Lung (tissue), 12 donors: ENCODE data around the gene CLRN1. TPM values are rescaled to one million over a fixed set of nuclear protein-coding genes. Genes with fewer than 3 reads are reported as not detected.

Experiments used
- ATAC-seq: fragments of 200-7000 bp; cut with Tn5 transposase; one replicate; pipeline ENCODE4 v1.9.1; 2020; ENCODE audit warnings: moderate number of reproducible peaks; ENCODE audit not compliant: insufficient read depth, low FRiP score
- DNase-seq, 3 donors: peaks; one replicate each; pipeline ENCODE4 v3.0.0-alpha.2; 2013 to 2017
- H3K27ac ChIP-seq, 2 donors: one replicate each; pipeline ENCODE4 v1.5.1; 2013; ENCODE audit warnings: mild to moderate bottlenecking in 2 of 2, moderate library complexity in 2 of 2, control low read depth in 1 of 2, inconsistent platforms in 1 of 2, low read depth in 1 of 2, low read length in 1 of 2
- H3K27me3 ChIP-seq, 3 donors: one replicate each; pipeline ENCODE4 v1.5.1; 2013; ENCODE audit warnings: low read length in 2 of 3; ENCODE audit not compliant: control insufficient read depth in 3 of 3, insufficient read depth in 3 of 3
- H3K36me3 ChIP-seq, 4 donors: one replicate each; pipeline ENCODE4 v1.5.1; 2013; ENCODE audit warnings: low read length in 4 of 4, mild to moderate bottlenecking in 1 of 4, moderate library complexity in 1 of 4; ENCODE audit not compliant: control insufficient read depth in 4 of 4, insufficient read depth in 4 of 4
- H3K4me1 ChIP-seq, 5 donors: one replicate each; pipeline ENCODE4 v1.5.1; 2013; ENCODE audit warnings: low read length in 5 of 5, mild to moderate bottlenecking in 2 of 5, moderate library complexity in 1 of 5; ENCODE audit not compliant: control insufficient read depth in 5 of 5, insufficient read depth in 5 of 5
- H3K4me3 ChIP-seq: one replicate; pipeline ENCODE4 v1.5.1; 2013; ENCODE audit warnings: mild to moderate bottlenecking, control low read depth, moderate library complexity
- H3K9ac ChIP-seq, 2 donors: one replicate each; pipeline ENCODE4 v1.5.1; 2013; ENCODE audit warnings: low read length in 2 of 2, control low read depth in 1 of 2; ENCODE audit not compliant: insufficient read depth in 1 of 2
- H3K9me3 ChIP-seq, 4 donors: one replicate each; pipeline ENCODE4 v1.5.1; 2013; ENCODE audit warnings: low read length in 3 of 4, mild to moderate bottlenecking in 1 of 4, moderate library complexity in 1 of 4; ENCODE audit not compliant: control insufficient read depth in 4 of 4, insufficient read depth in 3 of 4
- CTCF ChIP-seq: IDR thresholded peaks from 2 replicates; pipeline ENCODE4 v1.5.1; 2012; ENCODE audit warnings: mild to moderate bottlenecking; ENCODE audit errors: control extremely low read depth, extremely low read depth
- WGBS, 2 donors: extraction: QIAGEN DNeasy Blood & Tissue Kit; methylation state at CpG; one replicate each; pipeline ENCODE4 v1.1.7; 2013; 5-methylcytosine and 5-hydroxymethylcytosine counted together
- polyA plus RNA-seq, 2 donors: library from polyadenylated mRNA; stranded (reverse); fragments of 200-250 nt; gene quantifications; one replicate each; pipeline ENCODE4 v1.2.1, GENCODE V29; 2013
- total RNA-seq, 2 donors: library from RNA; depleted of rRNA in 1 of 2; stranded (reverse); fragments of >200 nt in 1 of 2; gene quantifications; one replicate each; pipeline ENCODE4 v1.2.1, GENCODE V29; 2014 to 2021
- donor health status: control.
- donor health status: control.
- donor health status: Bipolar disorder and iron deficiency.
- donor health status: healthy.
- donor health status: DM: yes; HTN: yes; CAD: no.

The CLRN1 gene
- total and polyA plus RNA-seq, 4 donors, result not detected

GRCh38 chr3:150912501-150912900, 60.0 kb downstream of the CLRN1 start:
- no peak for TF ChIP-seq CTCF
- DNase-seq, result no peak

GRCh38 chr3:150911771-150912170, 60.8 kb downstream of the CLRN1 start:
- H3K4me1 ChIP-seq, result peaks cover 0 to 13% (median 0%) of the 10 kb centered on the region in 5 donors

More at GRCh38 chr3:150912501-150912900, 60.0 kb downstream of the CLRN1 start:
- H3K9me3 ChIP-seq, result peaks cover 0 to 2% (median 0%) of the 10 kb centered on the region in 4 donors
- no peak overlapping the region for H3K27ac ChIP-seq
- H3K4me3 ChIP-seq, result no peak overlapping the region
- no peak overlapping the region for H3K9ac ChIP-seq
- 51 to 66% methylated on average over 3 of the region's 3 CpGs for WGBS, 2 donors
- no peak for ATAC-seq
- no peaks in the 10 kb centered on the region for H3K27me3 ChIP-seq
- H3K36me3 ChIP-seq, result no peaks in the 10 kb centered on the region
- peaks cover 0 to 13% (median 0%) of the 10 kb centered on the region in 5 donors for H3K4me1 ChIP-seq

GRCh38 chr3:150906461-150906860, 66.1 kb downstream of the CLRN1 start:
- peaks cover 0 to 4% (median 0%) of the 10 kb centered on the region in 5 donors for H3K4me1 ChIP-seq
- ATAC-seq, result no peak
- no peaks in the 10 kb centered on the region for H3K36me3 ChIP-seq
- H3K27ac ChIP-seq, result no peak overlapping the region
- 52 to 79% methylated on average over 1 of the region's 1 CpG for WGBS, 2 donors
- TF ChIP-seq CTCF, result no peak
- H3K27me3 ChIP-seq, result no peaks in the 10 kb centered on the region
- H3K9me3 ChIP-seq, result peaks cover 0 to 4% (median 1%) of the 10 kb centered on the region in 4 donors
- no peak overlapping the region for H3K9ac ChIP-seq
- no peak for DNase-seq
- no peak overlapping the region for H3K4me3 ChIP-seq

More at GRCh38 chr3:150911771-150912170, 60.8 kb downstream of the CLRN1 start:
- no peak for TF ChIP-seq CTCF
- Histone ChIP-seq H3K4me3 (no peak overlapping the region), H3K36me3 (no peaks in the 10 kb centered on the region), H3K27ac (no peak overlapping the region), H3K27me3 (no peaks in the 10 kb centered on the region), H3K9me3 (peaks cover 0 to 3% (median under 1%) of the 10 kb centered on the region in 4 donors), H3K9ac (no peak overlapping the region)
- DNase-seq (no peak), ATAC-seq (no peak)

GRCh38 chr3:150905746-150906145, 66.8 kb downstream of the CLRN1 start:
- no peak for ATAC-seq
- H3K4me3 ChIP-seq, result no peak overlapping the region
- WGBS, 2 donors, result 65 to 83% methylated on average over 1 of the region's 1 CpG
- peaks cover 0 to 4% (median 1%) of the 10 kb centered on the region in 4 donors for H3K9me3 ChIP-seq
- no peak for TF ChIP-seq CTCF
- no peak overlapping the region for H3K9ac ChIP-seq
- no peaks in the 10 kb centered on the region for H3K36me3 ChIP-seq
- DNase-seq, result no peak
- no peak overlapping the region for H3K27ac ChIP-seq
- H3K27me3 ChIP-seq, result no peaks in the 10 kb centered on the region
- peaks cover 0 to 4% (median 0%) of the 10 kb centered on the region in 5 donors for H3K4me1 ChIP-seq
